ENCODE results near the gene STPG4.

STPG4 gene

GRCh38 chr2:47167149-47167548 lies 12.0 kb upstream of the STPG4 start:
- no peak for ATAC-seq
- TF ChIP-seq CREB5 (CRISPR knock-in tag; IDR thresholded peaks at IDR 0.05; ENCODE audit: low read depth) (no peak), CSDC2 (CRISPR knock-in tag; IDR thresholded peaks at IDR 0.05) (no peak), GLIS3 (CRISPR knock-in tag; IDR thresholded peaks at IDR 0.05) (no peak), OSR1 (CRISPR knock-in tag; IDR thresholded peaks at IDR 0.05) (no peak), ZNF8 (CRISPR knock-in tag; IDR thresholded peaks at IDR 0.05) (no peak), ISL1 (CRISPR knock-in tag; IDR thresholded peaks at IDR 0.05) (no peak), ARNTL (CRISPR knock-in tag; IDR thresholded peaks at IDR 0.05; ENCODE audit: borderline replicate concordance, low read depth) (no peak), ESRRG (CRISPR knock-in tag; IDR thresholded peaks at IDR 0.05) (no peak), POU6F1 (CRISPR knock-in tag; IDR thresholded peaks at IDR 0.05; ENCODE audit: borderline replicate concordance, low read depth) (no peak), ZC3H10 (CRISPR knock-in tag; IDR thresholded peaks at IDR 0.05) (no peak)
- TF ChIP-seq, protein P1, sequence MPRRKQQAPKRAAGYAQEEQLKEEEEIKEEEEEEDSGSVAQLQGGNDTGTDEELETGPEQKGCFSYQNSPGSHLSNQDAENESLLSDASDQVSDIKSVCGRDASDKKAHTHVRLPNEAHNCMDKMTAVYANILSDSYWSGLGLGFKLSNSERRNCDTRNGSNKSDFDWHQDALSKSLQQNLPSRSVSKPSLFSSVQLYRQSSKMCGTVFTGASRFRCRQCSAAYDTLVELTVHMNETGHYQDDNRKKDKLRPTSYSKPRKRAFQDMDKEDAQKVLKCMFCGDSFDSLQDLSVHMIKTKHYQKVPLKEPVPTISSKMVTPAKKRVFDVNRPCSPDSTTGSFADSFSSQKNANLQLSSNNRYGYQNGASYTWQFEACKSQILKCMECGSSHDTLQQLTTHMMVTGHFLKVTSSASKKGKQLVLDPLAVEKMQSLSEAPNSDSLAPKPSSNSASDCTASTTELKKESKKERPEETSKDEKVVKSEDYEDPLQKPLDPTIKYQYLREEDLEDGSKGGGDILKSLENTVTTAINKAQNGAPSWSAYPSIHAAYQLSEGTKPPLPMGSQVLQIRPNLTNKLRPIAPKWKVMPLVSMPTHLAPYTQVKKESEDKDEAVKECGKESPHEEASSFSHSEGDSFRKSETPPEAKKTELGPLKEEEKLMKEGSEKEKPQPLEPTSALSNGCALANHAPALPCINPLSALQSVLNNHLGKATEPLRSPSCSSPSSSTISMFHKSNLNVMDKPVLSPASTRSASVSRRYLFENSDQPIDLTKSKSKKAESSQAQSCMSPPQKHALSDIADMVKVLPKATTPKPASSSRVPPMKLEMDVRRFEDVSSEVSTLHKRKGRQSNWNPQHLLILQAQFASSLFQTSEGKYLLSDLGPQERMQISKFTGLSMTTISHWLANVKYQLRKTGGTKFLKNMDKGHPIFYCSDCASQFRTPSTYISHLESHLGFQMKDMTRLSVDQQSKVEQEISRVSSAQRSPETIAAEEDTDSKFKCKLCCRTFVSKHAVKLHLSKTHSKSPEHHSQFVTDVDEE (CRISPR knock-in tag; IDR thresholded peaks at IDR 0.05) = no peak
- TF ChIP-seq, protein P2, sequence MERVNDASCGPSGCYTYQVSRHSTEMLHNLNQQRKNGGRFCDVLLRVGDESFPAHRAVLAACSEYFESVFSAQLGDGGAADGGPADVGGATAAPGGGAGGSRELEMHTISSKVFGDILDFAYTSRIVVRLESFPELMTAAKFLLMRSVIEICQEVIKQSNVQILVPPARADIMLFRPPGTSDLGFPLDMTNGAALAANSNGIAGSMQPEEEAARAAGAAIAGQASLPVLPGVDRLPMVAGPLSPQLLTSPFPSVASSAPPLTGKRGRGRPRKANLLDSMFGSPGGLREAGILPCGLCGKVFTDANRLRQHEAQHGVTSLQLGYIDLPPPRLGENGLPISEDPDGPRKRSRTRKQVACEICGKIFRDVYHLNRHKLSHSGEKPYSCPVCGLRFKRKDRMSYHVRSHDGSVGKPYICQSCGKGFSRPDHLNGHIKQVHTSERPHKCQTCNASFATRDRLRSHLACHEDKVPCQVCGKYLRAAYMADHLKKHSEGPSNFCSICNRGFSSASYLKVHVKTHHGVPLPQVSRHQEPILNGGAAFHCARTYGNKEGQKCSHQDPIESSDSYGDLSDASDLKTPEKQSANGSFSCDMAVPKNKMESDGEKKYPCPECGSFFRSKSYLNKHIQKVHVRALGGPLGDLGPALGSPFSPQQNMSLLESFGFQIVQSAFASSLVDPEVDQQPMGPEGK (CRISPR knock-in tag; IDR thresholded peaks at IDR 0.05; ENCODE audit: borderline replicate concordance) = no peak

GRCh38 chr2:47165001-47165555 lies 10.0 kb upstream of the STPG4 start:
- peak; percentile 13; the same call in 2 of the 3 replicates for ATAC-seq
- TF ChIP-seq ZFP3 (CRISPR knock-in tag; IDR thresholded peaks at IDR 0.05) (no peak), ZNF565 (CRISPR knock-in tag; conservative IDR thresholded peaks at IDR 0.05; ENCODE audit: low read depth) (no peak), CSDC2 (CRISPR knock-in tag; IDR thresholded peaks at IDR 0.05) (no peak), OSR1 (CRISPR knock-in tag; IDR thresholded peaks at IDR 0.05) (no peak), ZC3H10 (CRISPR knock-in tag; IDR thresholded peaks at IDR 0.05) (no peak), ZFP30 (CRISPR knock-in tag; IDR thresholded peaks at IDR 0.05) (no peak), GLIS3 (CRISPR knock-in tag; IDR thresholded peaks at IDR 0.05) (no peak), SNAI2 (CRISPR knock-in tag; IDR thresholded peaks at IDR 0.05) (no peak), RARB (CRISPR knock-in tag; IDR thresholded peaks at IDR 0.05) (no peak), BACH2 (CRISPR knock-in tag; IDR thresholded peaks at IDR 0.05; ENCODE audit: borderline replicate concordance) (no peak), TCF4 (CRISPR knock-in tag; IDR thresholded peaks at IDR 0.05; ENCODE audit: borderline replicate concordance) (no peak), PPARA (CRISPR knock-in tag; IDR thresholded peaks at IDR 0.05; ENCODE audit: borderline replicate concordance) (no peak), ISL1 (CRISPR knock-in tag; IDR thresholded peaks at IDR 0.05) (no peak), ESRRG (CRISPR knock-in tag; IDR thresholded peaks at IDR 0.05) (no peak), CREB5 (CRISPR knock-in tag; IDR thresholded peaks at IDR 0.05; ENCODE audit: low read depth) (no peak)
- TF ChIP-seq, protein P2 (CRISPR knock-in tag; IDR thresholded peaks at IDR 0.05; ENCODE audit: borderline replicate concordance) = no peak
- TF ChIP-seq, protein P1 (CRISPR knock-in tag; IDR thresholded peaks at IDR 0.05) = no peak
